BJ (cell line): ENCODE measurements around the gene KCNIP1. TPM values are rescaled to one million over a fixed set of nuclear protein-coding genes. Genes with fewer than 3 reads are reported as not detected.

Experiments used
- CTCF ChIA-PET: fragments of 350-600 bp; formaldehyde crosslinking; extraction: SDS; loops from one replicate; lab custom pipeline; 2021; ENCODE audit warnings: antibody characterized with exemption, inconsistent platforms; lab: Yijun Ruan, JAX
- POLR2A ChIA-PET: fragments of 300-600 bp; sonication (Branson Sonifier 250); formaldehyde crosslinking; extraction: SDS; loops from one replicate; lab custom pipeline; 2021; ENCODE audit warnings: antibody characterized with exemption; lab: Charles Lee
- DNase-seq: peaks from one replicate; pipeline ENCODE4 v3.0.0-alpha.2; 2011; ENCODE audit warnings: low read depth
- H3K27me3 ChIP-seq: 2 replicates; pipeline ENCODE4 v1.6.0; 2011; ENCODE audit warnings: low read length; ENCODE audit not compliant: control insufficient read depth, insufficient read depth
- H3K36me3 ChIP-seq: 2 replicates; pipeline ENCODE4 v1.5.1; 2011; ENCODE audit warnings: low read length; ENCODE audit not compliant: control insufficient read depth, insufficient read depth
- H3K4me3 ChIP-seq: 2 replicates; pipeline ENCODE4 v1.5.1; 2011; ENCODE audit warnings: low read depth, mild to moderate bottlenecking, control low read depth, low read length
- polyA plus RNA-seq: library from polyadenylated mRNA; depleted of rRNA; stranded (reverse); fragments of >200 nt; gene quantifications from 2 replicates; pipeline ENCODE4 v1.2.3, GENCODE V29; 2011
- TF ChIP-seq, protein P1 (sequence below): IDR thresholded peaks from 2 replicates; pipeline ENCODE4 v1.5.1; 2011; ENCODE audit warnings: low read depth, mild to moderate bottlenecking, control low read depth, inconsistent platforms, low read length, moderate library complexity; ENCODE audit not compliant: insufficient read depth

KCNIP1 gene
- polyA plus RNA-seq, 1 experiment: not detected

DNA sequence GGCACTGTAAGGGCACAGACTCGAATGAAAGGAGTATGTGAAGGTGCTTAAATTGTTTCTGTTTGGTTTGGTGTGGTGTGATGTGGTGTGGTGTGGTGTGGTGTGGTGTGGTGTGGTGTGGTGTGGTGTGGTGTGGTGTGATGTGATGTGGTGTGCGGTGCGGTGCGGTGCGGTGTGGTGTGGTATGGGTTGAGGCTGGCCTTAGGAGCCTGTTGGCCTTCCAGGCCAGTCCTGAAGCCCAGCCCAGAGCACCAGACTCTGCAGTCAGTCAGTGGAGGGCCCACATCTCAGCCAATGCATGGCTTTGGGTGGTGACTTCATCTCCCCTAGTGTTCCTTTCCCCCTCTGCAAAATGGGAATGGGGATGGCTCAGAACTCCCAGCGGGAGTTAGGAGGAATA lies 85.8 kb downstream of the KCNIP1 start:
- TF ChIP-seq, protein P1, sequence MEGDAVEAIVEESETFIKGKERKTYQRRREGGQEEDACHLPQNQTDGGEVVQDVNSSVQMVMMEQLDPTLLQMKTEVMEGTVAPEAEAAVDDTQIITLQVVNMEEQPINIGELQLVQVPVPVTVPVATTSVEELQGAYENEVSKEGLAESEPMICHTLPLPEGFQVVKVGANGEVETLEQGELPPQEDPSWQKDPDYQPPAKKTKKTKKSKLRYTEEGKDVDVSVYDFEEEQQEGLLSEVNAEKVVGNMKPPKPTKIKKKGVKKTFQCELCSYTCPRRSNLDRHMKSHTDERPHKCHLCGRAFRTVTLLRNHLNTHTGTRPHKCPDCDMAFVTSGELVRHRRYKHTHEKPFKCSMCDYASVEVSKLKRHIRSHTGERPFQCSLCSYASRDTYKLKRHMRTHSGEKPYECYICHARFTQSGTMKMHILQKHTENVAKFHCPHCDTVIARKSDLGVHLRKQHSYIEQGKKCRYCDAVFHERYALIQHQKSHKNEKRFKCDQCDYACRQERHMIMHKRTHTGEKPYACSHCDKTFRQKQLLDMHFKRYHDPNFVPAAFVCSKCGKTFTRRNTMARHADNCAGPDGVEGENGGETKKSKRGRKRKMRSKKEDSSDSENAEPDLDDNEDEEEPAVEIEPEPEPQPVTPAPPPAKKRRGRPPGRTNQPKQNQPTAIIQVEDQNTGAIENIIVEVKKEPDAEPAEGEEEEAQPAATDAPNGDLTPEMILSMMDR: no peak
- H3K27me3 ChIP-seq: no peaks in the 10 kb centered on the region; the same call in 1 of the 2 replicates
- H3K4me3 ChIP-seq: no peak overlapping the region
- ChIA-PET CTCF (no interaction called here), POLR2A (no interaction called here)
- no peaks in the 10 kb centered on the region for H3K36me3 ChIP-seq
- DNase-seq: no peak

DNA sequence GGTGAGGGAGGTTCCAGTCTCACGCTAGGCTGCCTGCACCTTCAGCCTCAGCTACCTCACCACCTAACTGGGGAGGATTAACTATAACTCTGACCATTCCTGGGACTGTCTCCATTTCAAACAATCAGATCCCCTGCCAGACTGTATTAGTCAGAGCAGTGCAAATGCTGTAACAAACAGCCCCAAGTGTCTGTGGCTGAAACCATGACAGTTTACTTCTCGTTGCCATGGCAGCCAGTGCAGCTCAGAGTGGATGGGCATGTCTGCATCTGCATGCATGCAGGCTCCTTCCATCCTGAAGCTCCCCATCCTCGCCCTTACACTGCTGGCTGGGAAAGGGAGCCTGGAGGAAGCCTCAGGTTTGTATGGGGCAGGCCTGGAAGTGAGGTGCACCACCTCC lies 86.7 kb downstream of the KCNIP1 start:
- POLR2A ChIA-PET: no interaction called here
- CTCF ChIA-PET: interaction anchor here (0.6 kb wide), 1 partner anchor 32 kb away, joined by 3 read pairs; no protein-coding TSS in a partner anchor

GRCh38 chr5:170591054-170591453 lies 87.2 kb downstream of the KCNIP1 start:
- Histone ChIP-seq H3K27me3 (no peaks in the 10 kb centered on the region; the same call in 1 of the 2 replicates), H3K36me3 (no peaks in the 10 kb centered on the region), H3K4me3 (no peak overlapping the region)
- DNase-seq: no peak
- POLR2A ChIA-PET: no interaction called here
- TF ChIP-seq, protein P1: no peak
- CTCF ChIA-PET: no interaction called here

More for the DNA sequence above, 86.7 kb downstream of the KCNIP1 start:
- TF ChIP-seq, protein P1: no peak
- H3K27me3 ChIP-seq: no peaks in the 10 kb centered on the region; the same call in 1 of the 2 replicates
- DNase-seq: no peak
- no peak overlapping the region for H3K4me3 ChIP-seq
- no peaks in the 10 kb centered on the region for H3K36me3 ChIP-seq

DNA sequence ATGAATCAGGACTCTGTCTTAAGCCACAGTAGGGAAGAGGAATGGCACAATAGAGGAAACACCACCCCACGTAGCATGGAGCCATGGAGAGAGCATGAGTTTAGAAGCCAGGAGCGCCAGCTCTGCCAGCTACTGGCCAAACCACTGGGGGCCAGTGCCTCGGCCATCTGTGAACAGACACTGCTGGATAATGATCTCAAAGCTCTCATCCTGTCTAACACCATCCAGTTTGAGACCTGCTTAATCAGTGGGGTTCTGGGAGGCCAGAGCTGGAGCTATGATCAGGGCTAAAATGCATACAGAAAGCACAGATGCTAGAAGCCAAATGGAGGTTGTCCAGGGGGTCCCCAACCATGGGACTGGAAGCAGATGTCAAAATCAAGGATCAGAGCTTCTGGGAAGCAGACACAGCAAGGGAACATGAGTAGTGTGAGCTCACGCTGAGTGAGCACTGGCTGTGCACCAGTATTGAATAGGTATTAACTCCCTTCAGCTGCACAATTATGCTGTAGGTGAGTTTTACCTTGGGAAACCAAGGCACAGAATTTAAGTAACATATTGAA lies 92.7 kb downstream of the KCNIP1 start:
- Histone ChIP-seq H3K4me3 (no peak overlapping the region), H3K27me3 (peaks cover 3% of the 10 kb centered on the region; the same call in 1 of the 2 replicates), H3K36me3 (no peaks in the 10 kb centered on the region)
- TF ChIP-seq, protein P1: no peak
- no peak for DNase-seq
- ChIA-PET CTCF (interaction anchor here (1.1 to 2.0 kb wide), 3 partner anchors 9 to 37 kb away, joined by 3 to 4 read pairs (median 4); no protein-coding TSS in a partner anchor), POLR2A (interaction anchor here (0.6 kb wide), 2 partner anchors 8 to 16 kb away, joined by 3 to 5 read pairs; no protein-coding TSS in a partner anchor)

DNA sequence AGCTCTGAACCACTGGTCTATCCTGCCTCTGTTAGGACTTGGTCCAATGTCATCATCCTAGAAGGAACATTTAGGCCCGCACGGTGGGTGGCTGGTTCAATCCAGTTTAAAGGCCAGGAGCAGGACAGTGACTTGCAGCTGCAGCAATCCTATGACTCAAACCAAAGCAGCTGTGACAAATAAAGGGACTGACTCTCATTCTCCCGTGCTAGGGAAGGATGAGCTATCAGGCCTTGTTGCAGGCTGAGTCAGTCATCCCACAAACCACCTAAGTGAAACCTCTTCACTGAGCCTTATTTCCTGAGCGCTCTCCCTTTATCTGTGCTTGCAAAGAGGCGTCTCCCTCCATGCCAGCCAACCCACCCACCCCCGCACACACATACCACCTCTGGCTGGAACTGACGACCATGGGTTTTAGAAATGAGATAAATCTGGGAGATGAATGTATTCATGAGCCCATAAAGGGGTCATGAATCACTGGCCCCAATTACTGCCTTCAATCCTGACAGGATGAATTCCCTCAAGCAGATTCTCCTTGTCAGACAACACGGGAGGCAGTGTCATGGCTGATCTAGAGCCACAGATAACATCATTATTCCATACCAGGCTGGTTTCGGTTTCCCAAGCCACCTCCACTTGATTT lies 93.4 kb downstream of the KCNIP1 start:
- DNase-seq: peak; percentile 37
- POLR2A ChIA-PET: interaction anchor here (0.6 kb wide), 2 partner anchors 9 to 16 kb away, joined by 3 to 5 read pairs; no protein-coding TSS in a partner anchor

More for the DNA sequence above, 93.4 kb downstream of the KCNIP1 start:
- TF ChIP-seq, protein P1: no peak
- H3K36me3 ChIP-seq: no peaks in the 10 kb centered on the region
- CTCF ChIA-PET: interaction anchor here (1.1 to 2.0 kb wide), 4 partner anchors 10 to 36 kb away, joined by 3 to 4 read pairs (median 4); no protein-coding TSS in a partner anchor
- peaks cover 3% of the 10 kb centered on the region for H3K27me3 ChIP-seq
- H3K4me3 ChIP-seq: no peak overlapping the region
